Measurements from ENCODE around the gene RPRD1B. TPM values are rescaled to one million over a fixed set of nuclear protein-coding genes. Genes with fewer than 3 reads are reported as not detected.

RPRD1B gene
- polyA plus RNA-seq, 1 of the 3 experiments (the other 2 are of a cell fraction): 11.8 TPM

GRCh38 chr20:38050686-38051085, 17.1 kb downstream of the RPRD1B start:
- no peak for TF ChIP-seq NFIC (IDR thresholded peaks at IDR 0.05; ENCODE audit: borderline replicate concordance)
- no peak for TF ChIP-seq SMC3 (IDR thresholded peaks at IDR 0.05; ENCODE audit: low read depth, low read length)
- TF ChIP-seq USF1 (IDR thresholded peaks at IDR 0.05; ENCODE audit: borderline replicate concordance, low read depth): no peak
- no peak for TF ChIP-seq EZH2phosphoT487 (IDR thresholded peaks at IDR 0.05; ENCODE audit: borderline replicate concordance, low read depth)
- no peak for TF ChIP-seq MEF2A (IDR thresholded peaks at IDR 0.05; ENCODE audit: borderline replicate concordance, low read depth)
- TF ChIP-seq ZBTB33 (IDR thresholded peaks at IDR 0.05; ENCODE audit: borderline replicate concordance, low read depth): no peak
- TF ChIP-seq TCF12 (IDR thresholded peaks at IDR 0.05): no peak
- TF ChIP-seq RCOR1 (IDR thresholded peaks at IDR 0.05; ENCODE audit: low read length): no peak
- no peak for TF ChIP-seq FOXM1 (IDR thresholded peaks at IDR 0.05; ENCODE audit: low read depth)
- TF ChIP-seq TEAD4 (IDR thresholded peaks at IDR 0.05; ENCODE audit: borderline replicate concordance, insufficient read depth): no peak
- TF ChIP-seq MXI1 (IDR thresholded peaks at IDR 0.05; ENCODE audit: low read depth, low read length): no peak
- TF ChIP-seq, protein P1, sequence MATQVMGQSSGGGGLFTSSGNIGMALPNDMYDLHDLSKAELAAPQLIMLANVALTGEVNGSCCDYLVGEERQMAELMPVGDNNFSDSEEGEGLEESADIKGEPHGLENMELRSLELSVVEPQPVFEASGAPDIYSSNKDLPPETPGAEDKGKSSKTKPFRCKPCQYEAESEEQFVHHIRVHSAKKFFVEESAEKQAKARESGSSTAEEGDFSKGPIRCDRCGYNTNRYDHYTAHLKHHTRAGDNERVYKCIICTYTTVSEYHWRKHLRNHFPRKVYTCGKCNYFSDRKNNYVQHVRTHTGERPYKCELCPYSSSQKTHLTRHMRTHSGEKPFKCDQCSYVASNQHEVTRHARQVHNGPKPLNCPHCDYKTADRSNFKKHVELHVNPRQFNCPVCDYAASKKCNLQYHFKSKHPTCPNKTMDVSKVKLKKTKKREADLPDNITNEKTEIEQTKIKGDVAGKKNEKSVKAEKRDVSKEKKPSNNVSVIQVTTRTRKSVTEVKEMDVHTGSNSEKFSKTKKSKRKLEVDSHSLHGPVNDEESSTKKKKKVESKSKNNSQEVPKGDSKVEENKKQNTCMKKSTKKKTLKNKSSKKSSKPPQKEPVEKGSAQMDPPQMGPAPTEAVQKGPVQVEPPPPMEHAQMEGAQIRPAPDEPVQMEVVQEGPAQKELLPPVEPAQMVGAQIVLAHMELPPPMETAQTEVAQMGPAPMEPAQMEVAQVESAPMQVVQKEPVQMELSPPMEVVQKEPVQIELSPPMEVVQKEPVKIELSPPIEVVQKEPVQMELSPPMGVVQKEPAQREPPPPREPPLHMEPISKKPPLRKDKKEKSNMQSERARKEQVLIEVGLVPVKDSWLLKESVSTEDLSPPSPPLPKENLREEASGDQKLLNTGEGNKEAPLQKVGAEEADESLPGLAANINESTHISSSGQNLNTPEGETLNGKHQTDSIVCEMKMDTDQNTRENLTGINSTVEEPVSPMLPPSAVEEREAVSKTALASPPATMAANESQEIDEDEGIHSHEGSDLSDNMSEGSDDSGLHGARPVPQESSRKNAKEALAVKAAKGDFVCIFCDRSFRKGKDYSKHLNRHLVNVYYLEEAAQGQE (IDR thresholded peaks at IDR 0.05; ENCODE audit: low read depth, low read length): no peak
- TF ChIP-seq CHD2 (IDR thresholded peaks at IDR 0.05; ENCODE audit: low read length, partially characterized antibody): no peak
- no peak for TF ChIP-seq RFX5 (IDR thresholded peaks at IDR 0.05; ENCODE audit: low read length)
- no peak for TF ChIP-seq TAF1 (IDR thresholded peaks at IDR 0.05; ENCODE audit: borderline replicate concordance, low read depth, low read length)
- TF ChIP-seq IRF3 (IDR thresholded peaks at IDR 0.05; ENCODE audit: low read depth, low read length): no peak
- no peak for TF ChIP-seq NRF1 (IDR thresholded peaks at IDR 0.05; ENCODE audit: low read depth, low read length)
- TF ChIP-seq POLR2AphosphoS5 (IDR thresholded peaks at IDR 0.05; ENCODE audit: low read depth, low read length): no peak
- TF ChIP-seq GATA2 (CRISPR knock-in tag; IDR thresholded peaks at IDR 0.05): no peak
- DNase-seq: no peak
- Histone ChIP-seq H3K27ac (ENCODE audit: low read depth in 2 of 2, low read length in 1 of 2) (peak overlapping the region; percentile 47 to 61; a peak in 3 of 4 replicates), H3K36me3 (replicated peaks in 1 of 2; ENCODE audit: control insufficient read depth in 1 of 2, insufficient read depth in 2 of 2, low read length in 1 of 2) (peaks cover 42 to 52% of the 10 kb centered on the region in 2 experiments), H3K27me3 (ENCODE audit: insufficient read depth) (no peaks in the 10 kb centered on the region), H3K9me2 (no peaks in the 10 kb centered on the region), H3F3A (replicated peaks; ENCODE audit: insufficient read depth) (peaks cover 15% of the 10 kb centered on the region), H3K4me3 (ENCODE audit: low read depth in 2 of 2, low read length in 1 of 2) (no peak overlapping the region), H4K20me1 (ENCODE audit: insufficient read depth) (peaks cover 49% of the 10 kb centered on the region), H2AFZ (ENCODE audit: low read depth) (no peak overlapping the region), H3K9me3 (no peaks in the 10 kb centered on the region), H3K79me2 (ENCODE audit: insufficient read depth) (peaks cover 85% of the 10 kb centered on the region), H3K4me2 (0 out of 2 replicates have a peak overlapping the region, but pooled peaks have one; percentile 46), H3K4me1 (ENCODE audit: control insufficient read depth in 1 of 2, insufficient read depth in 2 of 2, low read depth in 1 of 2, low read length in 1 of 2) (peaks cover 0 to 13% of the 10 kb centered on the region in 2 experiments; a peak in 3 of 4 replicates), H3K9ac (no peak overlapping the region)
- CTCF ChIA-PET: interaction anchor here (0.8 to 32.1 kb wide), 6 partner anchors 9 to 486 kb away, joined by 3 to 725 read pairs (median 5); partner anchors contain the start of gene VSTM2L
- POLR2A ChIA-PET: interaction anchor here (0.7 kb wide), 1 partner anchor 806 kb away, joined by 3 read pairs; no protein-coding TSS in a partner anchor
- WGBS (ENCODE audit: low lambda C conversion rate): 86% methylated on average over 1 of the region's 1 CpG
